Measurements from ENCODE around the gene TGFBR3. TPM values are rescaled to one million over a fixed set of nuclear protein-coding genes. Genes with fewer than 3 reads are reported as not detected.

Gene TGFBR3
- polyA plus RNA-seq, 1 donor (not counting 4 experiments of a cell fraction or from before 2014, with no cell fraction given), result 1.2 TPM

- DNase-seq (ENCODE audit: low read depth, low spot score), result no peak
- H3K36me3 ChIP-seq (ENCODE audit: control insufficient read depth in 2 of 2, extremely low read depth in 1 of 2, insufficient read depth in 2 of 2, low read length in 2 of 2), result no peaks in the 10 kb centered on the region
- H3K79me2 ChIP-seq (ENCODE audit: control insufficient read depth, insufficient read depth, low read length), result no peaks in the 10 kb centered on the region
- no peak overlapping the region for H3K27ac ChIP-seq (ENCODE audit: control insufficient read depth, insufficient read depth, low read length)
- no peaks in the 10 kb centered on the region for H4K20me1 ChIP-seq (ENCODE audit: control insufficient read depth, extremely low read depth, insufficient read depth, low read length)
- H3K9me3 ChIP-seq (ENCODE audit: control insufficient read depth, low read depth, low read length), result no peaks in the 10 kb centered on the region
- no peak for FAIRE-seq
- dilution Hi-C loops (cut with MboI; ENCODE audit: extremely low pct_ligation_motif_present, low sequenced_read_pairs), result no loop called here
- H3K4me3 ChIP-seq (ENCODE audit: control insufficient read depth in 2 of 3, extremely low read depth in 1 of 3, insufficient read depth in 2 of 3, low read depth in 1 of 3, low read length in 3 of 3), result no peak overlapping the region
- no peak overlapping the region for H3K4me2 ChIP-seq (ENCODE audit: control insufficient read depth, extremely low read depth, insufficient read depth, low read depth, low read length)
- H2AFZ ChIP-seq (ENCODE audit: control insufficient read depth, low read length), result no peak overlapping the region
- TF ChIP-seq CTCF (optimal IDR thresholded peaks at IDR 0.05 in 1 of 3, IDR thresholded peaks at IDR 0.05 in 1 of 3, conservative IDR thresholded peaks at IDR 0.05 in 1 of 3; ENCODE audit: extremely low read depth in 1 of 3, insufficient read depth in 2 of 3, low read length in 3 of 3) (no peak), EZH2 (IDR thresholded peaks at IDR 0.05; ENCODE audit: low read length) (no peak)
- no peaks in the 10 kb centered on the region for H3K4me1 ChIP-seq (ENCODE audit: control insufficient read depth, extremely low read depth, insufficient read depth, low read length)
- no peak overlapping the region for H3K9ac ChIP-seq (ENCODE audit: control insufficient read depth, extremely low read depth, insufficient read depth, low read length)
- H3K27me3 ChIP-seq (ENCODE audit: control insufficient read depth, extremely low read depth, insufficient read depth, low read length), result no peaks in the 10 kb centered on the region
- H3K9me1 ChIP-seq (ENCODE audit: control insufficient read depth, extremely low read depth, insufficient read depth, low read length), result no peaks in the 10 kb centered on the region
Observed at GRCh38 chr1:91674107-91674506, 211.8 kb downstream of the TGFBR3 start.

GRCh38 chr1:91673613-91674012 lies 212.3 kb downstream of the TGFBR3 start:
- Histone ChIP-seq H3K9ac (ENCODE audit: control insufficient read depth, extremely low read depth, insufficient read depth, low read length) (no peak overlapping the region), H3K36me3 (ENCODE audit: control insufficient read depth in 2 of 2, extremely low read depth in 1 of 2, insufficient read depth in 2 of 2, low read length in 2 of 2) (no peaks in the 10 kb centered on the region), H3K4me3 (ENCODE audit: control insufficient read depth in 2 of 3, extremely low read depth in 1 of 3, insufficient read depth in 2 of 3, low read depth in 1 of 3, low read length in 3 of 3) (no peak overlapping the region), H3K4me1 (ENCODE audit: control insufficient read depth, extremely low read depth, insufficient read depth, low read length) (no peaks in the 10 kb centered on the region), H3K79me2 (ENCODE audit: control insufficient read depth, insufficient read depth, low read length) (no peaks in the 10 kb centered on the region), H4K20me1 (ENCODE audit: control insufficient read depth, extremely low read depth, insufficient read depth, low read length) (no peaks in the 10 kb centered on the region), H3K4me2 (ENCODE audit: control insufficient read depth, extremely low read depth, insufficient read depth, low read depth, low read length) (no peak overlapping the region), H3K9me1 (ENCODE audit: control insufficient read depth, extremely low read depth, insufficient read depth, low read length) (no peaks in the 10 kb centered on the region), H3K27me3 (ENCODE audit: control insufficient read depth, extremely low read depth, insufficient read depth, low read length) (no peaks in the 10 kb centered on the region), H2AFZ (ENCODE audit: control insufficient read depth, low read length) (no peak overlapping the region), H3K9me3 (ENCODE audit: control insufficient read depth, low read depth, low read length) (no peaks in the 10 kb centered on the region), H3K27ac (ENCODE audit: control insufficient read depth, insufficient read depth, low read length) (no peak overlapping the region)
- DNase-seq (ENCODE audit: low read depth, low spot score), result no peak
- FAIRE-seq, result no peak
- TF ChIP-seq EZH2 (IDR thresholded peaks at IDR 0.05; ENCODE audit: low read length) (no peak), CTCF (optimal IDR thresholded peaks at IDR 0.05 in 1 of 3, IDR thresholded peaks at IDR 0.05 in 1 of 3, conservative IDR thresholded peaks at IDR 0.05 in 1 of 3; ENCODE audit: extremely low read depth in 1 of 3, insufficient read depth in 2 of 3, low read length in 3 of 3) (no peak)
- dilution Hi-C loops (cut with MboI; ENCODE audit: extremely low pct_ligation_motif_present, low sequenced_read_pairs), result no loop called here

Measured in keratinocyte (primary cell).